ENCODE measurements around the gene ZBTB7C. TPM values are rescaled to one million over a fixed set of nuclear protein-coding genes. Genes with fewer than 3 reads are reported as not detected.

ZBTB7C gene
- total RNA-seq, 1 donor from 2014 or later: 0.67 TPM

DNA sequence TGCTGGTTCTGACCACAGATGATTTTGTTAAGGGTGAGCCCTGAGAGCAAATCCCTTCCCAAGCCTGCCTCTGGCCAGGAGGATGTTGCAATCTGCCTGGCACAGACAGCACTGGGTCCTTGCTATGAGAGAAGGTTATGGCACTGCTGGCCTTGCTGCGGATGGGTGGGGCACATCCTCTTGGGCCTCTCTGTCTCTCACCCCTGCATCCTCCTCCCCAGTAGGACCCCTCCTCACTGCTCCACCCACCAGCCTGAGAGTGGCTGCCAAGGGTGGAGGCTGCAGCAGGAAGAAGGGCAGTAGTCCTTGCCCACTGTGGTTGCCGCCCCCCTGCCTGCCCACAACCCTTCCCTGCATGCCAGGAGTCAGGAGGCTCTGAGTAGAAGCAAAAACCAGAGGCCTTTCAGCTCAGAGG, 180.9 kb downstream of the ZBTB7C start:
- TF ChIP-seq, protein P1, sequence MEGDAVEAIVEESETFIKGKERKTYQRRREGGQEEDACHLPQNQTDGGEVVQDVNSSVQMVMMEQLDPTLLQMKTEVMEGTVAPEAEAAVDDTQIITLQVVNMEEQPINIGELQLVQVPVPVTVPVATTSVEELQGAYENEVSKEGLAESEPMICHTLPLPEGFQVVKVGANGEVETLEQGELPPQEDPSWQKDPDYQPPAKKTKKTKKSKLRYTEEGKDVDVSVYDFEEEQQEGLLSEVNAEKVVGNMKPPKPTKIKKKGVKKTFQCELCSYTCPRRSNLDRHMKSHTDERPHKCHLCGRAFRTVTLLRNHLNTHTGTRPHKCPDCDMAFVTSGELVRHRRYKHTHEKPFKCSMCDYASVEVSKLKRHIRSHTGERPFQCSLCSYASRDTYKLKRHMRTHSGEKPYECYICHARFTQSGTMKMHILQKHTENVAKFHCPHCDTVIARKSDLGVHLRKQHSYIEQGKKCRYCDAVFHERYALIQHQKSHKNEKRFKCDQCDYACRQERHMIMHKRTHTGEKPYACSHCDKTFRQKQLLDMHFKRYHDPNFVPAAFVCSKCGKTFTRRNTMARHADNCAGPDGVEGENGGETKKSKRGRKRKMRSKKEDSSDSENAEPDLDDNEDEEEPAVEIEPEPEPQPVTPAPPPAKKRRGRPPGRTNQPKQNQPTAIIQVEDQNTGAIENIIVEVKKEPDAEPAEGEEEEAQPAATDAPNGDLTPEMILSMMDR (IDR thresholded peaks at IDR 0.05; ENCODE audit: unreplicated experiment): no peak
- Mint-ChIP-seq H3K36me3 (ENCODE audit: low read depth, unreplicated experiment) (no peaks in the 10 kb centered on the region), H3K4me1 (ENCODE audit: unreplicated experiment) (no peaks in the 10 kb centered on the region), H3K9me3 (ENCODE audit: unreplicated experiment) (no peaks in the 10 kb centered on the region), H3K27ac (ENCODE audit: unreplicated experiment) (no peak overlapping the region), H3K4me3 (ENCODE audit: unreplicated experiment) (no peak overlapping the region), H3K27me3 (ENCODE audit: unreplicated experiment) (no peaks in the 10 kb centered on the region)
- no peak for DNase-seq (ENCODE audit: low spot score)

DNA sequence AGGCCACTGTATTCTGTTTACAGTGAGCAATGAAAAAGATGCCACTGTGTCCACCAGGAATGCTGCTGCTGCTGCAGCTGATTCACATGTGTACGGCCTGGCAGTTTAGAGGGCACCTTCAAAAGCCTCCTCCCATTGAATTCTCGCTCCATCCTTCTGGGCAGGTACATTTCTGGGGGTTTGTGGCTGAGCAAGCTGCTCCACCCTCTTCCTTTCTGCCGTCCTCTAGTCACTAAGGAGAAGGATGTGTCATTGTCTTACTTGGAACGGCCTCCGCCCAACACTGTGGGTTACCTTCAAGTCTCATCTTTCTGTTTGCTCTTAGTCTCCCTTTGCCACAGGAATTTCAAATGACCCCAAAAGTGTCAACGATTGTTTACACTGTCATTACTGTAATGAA, 182.0 kb downstream of the ZBTB7C start:
- H3K27me3 Mint-ChIP-seq (ENCODE audit: unreplicated experiment): no peaks in the 10 kb centered on the region
- H3K4me1 Mint-ChIP-seq (ENCODE audit: unreplicated experiment): no peaks in the 10 kb centered on the region
- H3K4me3 Mint-ChIP-seq (ENCODE audit: unreplicated experiment): no peak overlapping the region
- TF ChIP-seq, protein P1 (IDR thresholded peaks at IDR 0.05; ENCODE audit: unreplicated experiment): no peak
- H3K9me3 Mint-ChIP-seq (ENCODE audit: unreplicated experiment): no peaks in the 10 kb centered on the region
- no peak overlapping the region for H3K27ac Mint-ChIP-seq (ENCODE audit: unreplicated experiment)
- DNase-seq (ENCODE audit: low spot score): no peak
- H3K36me3 Mint-ChIP-seq (ENCODE audit: low read depth, unreplicated experiment): no peaks in the 10 kb centered on the region

DNA sequence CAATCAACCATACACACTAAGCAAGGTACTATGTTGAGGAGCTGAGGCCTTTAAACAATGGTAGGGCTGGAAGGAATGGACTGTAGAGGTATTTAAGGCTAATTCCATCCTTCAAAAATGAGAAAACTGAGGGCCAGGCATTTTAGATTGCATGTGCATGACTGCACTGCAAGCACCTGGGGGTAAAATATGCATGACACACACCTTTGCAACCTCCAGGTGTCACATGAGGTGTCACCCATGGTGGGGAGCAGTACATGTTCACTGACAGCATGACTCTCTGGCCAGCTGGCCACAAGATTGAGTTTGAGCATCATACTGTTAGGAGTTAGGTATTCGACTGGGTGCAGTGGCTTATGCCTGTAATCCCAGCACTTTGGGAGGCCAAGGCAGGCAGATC, 182.8 kb downstream of the ZBTB7C start:
- Mint-ChIP-seq H3K4me3 (ENCODE audit: unreplicated experiment) (no peak overlapping the region), H3K36me3 (ENCODE audit: low read depth, unreplicated experiment) (no peaks in the 10 kb centered on the region), H3K27me3 (ENCODE audit: unreplicated experiment) (no peaks in the 10 kb centered on the region), H3K27ac (ENCODE audit: unreplicated experiment) (no peak overlapping the region), H3K4me1 (ENCODE audit: unreplicated experiment) (no peaks in the 10 kb centered on the region), H3K9me3 (ENCODE audit: unreplicated experiment) (no peaks in the 10 kb centered on the region)
- no peak for DNase-seq (ENCODE audit: low spot score)
- TF ChIP-seq, protein P1 (IDR thresholded peaks at IDR 0.05; ENCODE audit: unreplicated experiment): no peak

DNA sequence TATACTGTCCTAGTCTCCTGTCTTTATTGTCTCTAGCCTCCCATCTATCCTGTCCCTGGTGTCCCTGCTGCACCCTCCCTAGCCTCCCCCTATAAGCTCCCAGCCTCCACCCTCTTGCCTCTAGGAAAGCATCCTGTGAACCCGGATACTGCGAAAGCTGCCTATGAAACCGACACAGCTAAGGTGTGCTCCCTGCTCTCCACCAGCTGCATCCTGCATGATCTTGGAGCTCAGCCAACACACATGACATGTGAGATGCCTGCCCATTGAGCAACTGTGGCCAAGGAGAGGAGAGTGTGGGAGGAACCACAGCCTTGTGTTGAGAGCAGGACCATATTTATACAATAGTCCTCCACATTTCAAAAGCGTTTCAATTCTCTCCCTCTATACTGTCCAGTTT, 187.1 kb downstream of the ZBTB7C start:
- Mint-ChIP-seq H3K4me1 (ENCODE audit: unreplicated experiment) (no peaks in the 10 kb centered on the region), H3K27me3 (ENCODE audit: unreplicated experiment) (peaks cover 8% of the 10 kb centered on the region), H3K9me3 (ENCODE audit: unreplicated experiment) (no peaks in the 10 kb centered on the region), H3K27ac (ENCODE audit: unreplicated experiment) (no peak overlapping the region), H3K4me3 (ENCODE audit: unreplicated experiment) (no peak overlapping the region), H3K36me3 (ENCODE audit: low read depth, unreplicated experiment) (no peaks in the 10 kb centered on the region)
- no peak for DNase-seq (ENCODE audit: low spot score)
- TF ChIP-seq, protein P1 (IDR thresholded peaks at IDR 0.05; ENCODE audit: unreplicated experiment): no peak

DNA sequence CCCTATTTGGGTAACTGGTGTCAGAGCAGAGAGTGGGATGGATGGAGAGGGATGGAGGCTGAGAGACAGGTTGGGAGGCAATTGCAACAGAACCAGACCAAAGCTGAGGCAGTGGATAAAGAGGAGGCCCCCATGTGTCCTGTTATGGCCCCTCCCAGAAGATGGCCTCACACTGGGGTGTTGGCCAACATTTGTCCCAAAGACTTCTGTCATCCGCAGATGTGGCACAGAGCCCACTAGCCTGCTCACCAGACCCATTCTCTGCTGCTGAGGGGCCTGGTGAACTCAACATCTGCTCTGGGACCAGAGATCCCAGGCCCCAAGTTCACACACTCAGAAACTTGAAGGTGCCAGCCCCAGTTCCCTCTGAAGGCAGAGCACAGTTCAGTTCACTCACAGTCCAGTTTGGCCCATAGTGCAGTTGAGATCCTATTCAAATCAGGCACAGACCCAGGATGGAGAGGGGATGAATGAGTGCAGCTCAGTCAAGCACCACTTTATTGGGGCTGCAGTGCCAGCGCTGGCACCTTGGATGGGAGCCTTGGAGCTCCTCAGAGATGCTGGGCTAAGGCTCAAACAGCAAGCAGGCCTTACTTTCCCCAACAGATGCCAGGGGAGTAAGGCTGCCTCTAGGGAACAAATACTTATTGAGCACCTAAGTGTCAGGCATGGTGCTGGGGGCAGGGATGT, 189.2 kb downstream of the ZBTB7C start:
- TF ChIP-seq, protein P1 (IDR thresholded peaks at IDR 0.05; ENCODE audit: unreplicated experiment): no peak
- no peak for DNase-seq (ENCODE audit: low spot score)
- no peak overlapping the region for H3K27ac Mint-ChIP-seq (ENCODE audit: unreplicated experiment)
- H3K4me3 Mint-ChIP-seq (ENCODE audit: unreplicated experiment): no peak overlapping the region
- no peaks in the 10 kb centered on the region for H3K36me3 Mint-ChIP-seq (ENCODE audit: low read depth, unreplicated experiment)
- no peaks in the 10 kb centered on the region for H3K9me3 Mint-ChIP-seq (ENCODE audit: unreplicated experiment)
- H3K4me1 Mint-ChIP-seq (ENCODE audit: unreplicated experiment): no peaks in the 10 kb centered on the region
- H3K27me3 Mint-ChIP-seq (ENCODE audit: unreplicated experiment): peaks cover 9% of the 10 kb centered on the region

All from endothelial cell (in vitro differentiated cells).